C4-2B (cell line): ENCODE data around the gene KRT83.

Source experiments
- H3K27ac ChIP-seq: fragments of 450-650 bp; 2 replicates; pipeline ENCODE4 v1.5.1; 2017
- ZFX ChIP-seq: fragments of 450-650 bp; IDR thresholded peaks from 2 replicates; pipeline ENCODE4 v1.6.1; 2017
- TF ChIP-seq, protein P1 (sequence below): fragments of 450-650 bp; conservative IDR thresholded peaks from 2 replicates; pipeline ENCODE4 v1.5.1; 2017; ENCODE audit warnings: mild to moderate bottlenecking

Gene KRT83

DNA sequence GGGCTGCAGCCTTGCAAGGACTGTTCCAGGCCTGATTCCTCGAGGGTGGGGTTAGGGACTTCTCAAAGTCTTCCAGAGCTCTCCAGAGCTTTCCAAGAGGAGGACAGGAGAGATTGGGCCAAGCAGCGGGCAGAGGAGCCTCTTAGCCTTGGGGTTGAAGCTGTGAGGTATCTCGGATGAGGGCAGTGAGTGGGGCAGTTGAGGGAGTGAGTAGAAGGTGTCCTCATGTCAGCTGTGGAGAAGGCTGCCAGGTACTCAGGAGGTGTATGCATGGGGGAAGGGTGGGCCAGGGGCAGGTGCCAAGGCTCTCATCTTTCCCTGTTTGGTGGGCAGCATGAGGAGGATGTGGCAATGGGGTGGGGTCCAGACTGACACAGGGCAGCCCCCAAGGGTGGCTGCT lies 7.7 kb downstream of the KRT83 start:
- TF ChIP-seq, protein P1, sequence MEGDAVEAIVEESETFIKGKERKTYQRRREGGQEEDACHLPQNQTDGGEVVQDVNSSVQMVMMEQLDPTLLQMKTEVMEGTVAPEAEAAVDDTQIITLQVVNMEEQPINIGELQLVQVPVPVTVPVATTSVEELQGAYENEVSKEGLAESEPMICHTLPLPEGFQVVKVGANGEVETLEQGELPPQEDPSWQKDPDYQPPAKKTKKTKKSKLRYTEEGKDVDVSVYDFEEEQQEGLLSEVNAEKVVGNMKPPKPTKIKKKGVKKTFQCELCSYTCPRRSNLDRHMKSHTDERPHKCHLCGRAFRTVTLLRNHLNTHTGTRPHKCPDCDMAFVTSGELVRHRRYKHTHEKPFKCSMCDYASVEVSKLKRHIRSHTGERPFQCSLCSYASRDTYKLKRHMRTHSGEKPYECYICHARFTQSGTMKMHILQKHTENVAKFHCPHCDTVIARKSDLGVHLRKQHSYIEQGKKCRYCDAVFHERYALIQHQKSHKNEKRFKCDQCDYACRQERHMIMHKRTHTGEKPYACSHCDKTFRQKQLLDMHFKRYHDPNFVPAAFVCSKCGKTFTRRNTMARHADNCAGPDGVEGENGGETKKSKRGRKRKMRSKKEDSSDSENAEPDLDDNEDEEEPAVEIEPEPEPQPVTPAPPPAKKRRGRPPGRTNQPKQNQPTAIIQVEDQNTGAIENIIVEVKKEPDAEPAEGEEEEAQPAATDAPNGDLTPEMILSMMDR = no peak
- TF ChIP-seq ZFX = no peak
- H3K27ac ChIP-seq = no peak overlapping the region

DNA sequence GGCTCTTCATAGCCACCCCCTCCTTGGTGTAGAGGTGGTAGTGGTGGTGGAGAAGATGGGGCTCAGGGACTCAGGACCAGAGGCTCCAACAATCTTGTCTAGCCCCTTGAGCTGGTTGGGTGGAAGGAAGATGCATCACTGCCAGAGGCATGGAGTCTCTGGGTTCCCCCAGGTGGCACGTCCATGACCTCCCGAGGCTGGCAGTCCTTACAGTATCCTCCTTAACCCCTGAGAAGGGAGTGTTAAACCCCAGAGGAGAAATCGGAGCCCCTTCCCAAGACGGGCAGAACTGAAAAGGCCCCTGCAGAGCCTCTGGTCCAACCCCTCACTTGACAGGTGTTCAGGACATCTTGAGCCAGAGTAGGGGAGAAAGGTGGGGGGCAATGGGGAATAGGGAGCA lies 9.1 kb downstream of the KRT83 start:
- TF ChIP-seq ZFX = no peak
- TF ChIP-seq, protein P1 = no peak
- no peak overlapping the region for H3K27ac ChIP-seq

GRCh38 chr12:52311285-52311648 lies 9.9 kb downstream of the KRT83 start:
- H3K27ac ChIP-seq = no peak overlapping the region
- TF ChIP-seq ZFX = no peak
- TF ChIP-seq, protein P1 = no peak

DNA sequence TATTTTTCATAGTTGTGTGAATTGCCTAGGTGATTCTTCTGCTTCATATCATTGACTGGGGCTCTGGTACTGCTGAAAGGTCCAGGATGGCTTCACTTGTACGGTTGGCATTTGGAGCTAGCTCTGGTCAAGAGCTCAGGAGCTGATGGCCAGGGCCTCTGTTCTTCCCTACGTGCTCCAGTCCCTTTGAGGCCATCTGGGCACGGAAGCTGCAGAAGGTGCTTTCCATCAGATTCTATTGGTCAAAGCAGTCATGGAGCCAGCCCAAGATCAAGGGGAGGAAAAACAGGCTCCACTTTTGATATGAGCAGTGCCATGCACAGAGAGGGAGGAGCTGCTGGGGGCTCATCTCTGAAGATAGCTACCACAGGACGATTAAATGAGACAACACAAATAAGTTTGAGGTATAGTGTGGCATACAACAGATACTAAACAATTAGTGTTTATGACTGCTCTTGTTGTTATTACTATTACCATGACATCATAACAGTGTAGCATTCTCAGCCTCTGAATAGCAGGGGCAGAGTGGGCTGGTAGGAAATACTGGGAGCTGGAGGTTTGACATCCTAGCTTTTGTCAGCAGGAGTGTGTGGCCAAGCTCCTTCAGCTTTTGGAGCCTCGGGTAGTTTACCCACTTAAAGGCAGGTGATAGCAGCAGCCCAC lies 10.4 kb downstream of the KRT83 start:
- TF ChIP-seq ZFX = no peak
- TF ChIP-seq, protein P1 = no peak
- H3K27ac ChIP-seq = no peak overlapping the region

DNA sequence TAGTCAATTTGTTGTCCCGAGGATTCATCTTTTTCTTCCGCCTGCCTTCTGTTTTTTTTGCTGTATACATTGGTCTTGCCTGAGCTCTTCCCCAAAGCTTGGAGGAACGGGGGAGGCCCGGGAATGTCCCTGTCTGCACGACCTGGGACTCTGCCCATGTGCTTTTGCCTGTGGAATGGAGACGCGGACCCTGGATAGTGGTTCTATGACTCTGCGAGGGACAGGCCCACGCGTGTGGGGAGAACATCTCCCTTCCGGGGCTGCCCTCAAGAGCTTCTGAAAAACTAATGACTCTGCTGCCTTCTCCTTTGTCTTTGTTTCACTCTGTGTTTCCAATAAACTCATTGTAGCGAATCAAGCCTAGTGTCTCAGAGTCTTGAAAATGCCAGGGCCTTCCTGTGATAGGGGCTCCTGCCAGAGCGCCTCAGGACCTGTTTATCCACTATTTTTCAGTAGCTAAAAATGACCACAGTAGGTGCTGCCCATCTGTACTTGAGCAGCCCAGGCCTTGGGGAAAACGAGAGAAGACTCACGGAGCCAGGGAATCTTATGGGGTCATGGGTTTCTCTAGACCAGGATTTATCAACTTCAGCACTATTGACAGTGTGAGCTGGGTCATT lies 12.3 kb downstream of the KRT83 start:
- no peak overlapping the region for H3K27ac ChIP-seq
- no peak for TF ChIP-seq ZFX
- TF ChIP-seq, protein P1 = no peak; the same call in 1 of the 2 replicates

DNA sequence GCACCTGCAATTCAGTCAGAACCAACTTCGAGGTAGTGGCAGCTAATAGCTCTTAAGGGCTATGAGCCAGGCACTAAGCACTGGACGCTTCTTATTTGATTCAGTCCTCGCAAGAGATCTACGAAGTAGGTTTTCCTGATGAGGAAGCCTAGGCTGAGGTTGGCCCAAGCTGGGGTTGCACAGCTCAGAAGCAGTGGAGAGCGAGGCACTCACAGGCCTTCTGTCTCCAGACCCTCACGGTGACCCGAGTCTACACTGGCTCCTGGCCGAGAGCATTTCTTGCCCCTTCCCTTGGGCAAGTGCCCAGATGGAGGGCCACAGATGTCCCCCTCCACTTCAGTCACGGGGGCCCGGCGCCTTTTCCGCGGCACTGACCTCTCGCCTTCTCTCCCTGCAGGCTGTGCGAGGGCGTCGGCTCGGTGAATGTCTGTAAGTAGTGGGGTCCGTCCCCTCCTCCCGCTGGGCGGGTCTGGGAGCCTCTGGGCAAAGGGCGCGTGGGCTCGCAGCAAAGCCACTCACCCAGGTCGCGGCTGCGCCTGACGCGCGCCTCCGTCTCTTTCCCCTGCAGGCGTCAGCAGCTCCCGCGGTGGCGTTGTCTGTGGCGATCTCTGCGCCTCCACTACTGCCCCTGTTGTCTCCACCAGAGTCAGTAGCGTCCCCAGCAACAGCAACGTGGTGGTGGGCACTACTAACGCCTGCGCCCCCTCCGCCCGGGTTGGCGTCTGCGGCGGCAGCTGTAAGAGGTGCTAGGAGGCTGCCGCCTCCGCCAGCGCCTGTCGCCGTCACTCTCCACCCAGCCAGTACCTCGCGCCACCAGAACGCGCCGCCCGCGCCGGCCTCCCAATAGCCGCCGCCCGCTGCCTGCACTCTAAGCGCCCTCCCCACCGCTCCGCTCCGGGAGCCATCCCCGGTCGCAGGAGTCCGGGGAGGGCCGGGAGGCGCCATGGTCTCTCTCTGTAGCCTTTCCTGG lies 13.1 kb downstream of the KRT83 start:
- no peak overlapping the region for H3K27ac ChIP-seq
- TF ChIP-seq, protein P1 = peak; percentile 24
- TF ChIP-seq ZFX = no peak

DNA sequence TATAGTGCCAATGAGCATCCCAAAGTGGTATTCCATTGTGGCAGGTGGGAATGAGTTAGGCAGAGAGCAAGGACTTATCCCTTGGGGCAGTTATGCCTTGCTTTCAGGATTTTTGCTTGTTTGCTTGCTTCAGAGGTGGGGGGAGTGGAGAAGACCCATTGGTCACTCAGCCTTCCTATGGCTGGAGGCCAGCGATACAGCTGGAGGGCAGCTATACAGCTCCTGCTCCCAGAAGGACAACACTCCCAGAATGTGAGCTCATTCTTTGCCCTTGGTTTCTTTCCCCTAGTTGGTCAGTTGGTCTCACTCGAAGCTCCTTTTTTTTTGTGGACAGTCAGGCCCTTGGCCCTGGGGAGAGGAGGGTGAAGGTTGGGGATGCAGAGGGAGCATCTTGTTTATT lies 14.5 kb downstream of the KRT83 start:
- no peak overlapping the region for H3K27ac ChIP-seq
- TF ChIP-seq ZFX = no peak
- TF ChIP-seq, protein P1 = no peak
